HepG2 (cell line): ENCODE data around the gene TBC1D24. TPM values are rescaled to one million over a fixed set of nuclear protein-coding genes. Genes with fewer than 3 reads are reported as not detected.

ENCODE experiments used
- AGO2 ChIP-seq: fragments of 200-400 bp; formaldehyde crosslinking; optimal IDR thresholded peaks from 2 replicates; pipeline ENCODE3; 2017; ENCODE audit warnings: mild to moderate bottlenecking, low read depth, low read length, moderate library complexity
- CAMTA2 ChIP-seq: sonication (generic); formaldehyde crosslinking; IDR thresholded peaks from 2 replicates; pipeline ENCODE4 v1.4.0; 2020; ENCODE audit warnings: mild to moderate bottlenecking, missing genetic modification reagents, borderline replicate concordance
- FOSL2 ChIP-seq: sonication (generic); formaldehyde crosslinking; IDR thresholded peaks from 2 replicates; pipeline ENCODE4 v1.4.0; 2020; ENCODE audit warnings: missing genetic modification reagents
- GATAD1 ChIP-seq: IDR thresholded peaks from 2 replicates; pipeline ENCODE4 v1.6.1; 2016; ENCODE audit warnings: missing genetic modification reagents, missing compliant biosample characterization
- HIVEP1 ChIP-seq: sonication (generic); formaldehyde crosslinking; IDR thresholded peaks from 2 replicates; pipeline ENCODE4 v1.4.0; 2020; ENCODE audit warnings: mild to moderate bottlenecking, missing genetic modification reagents
- HMG20A ChIP-seq: IDR thresholded peaks from 2 replicates; pipeline ENCODE4 v1.6.1; 2016; ENCODE audit warnings: borderline replicate concordance
- HNRNPH1 ChIP-seq: fragments of 200-400 bp; formaldehyde crosslinking; optimal IDR thresholded peaks from 2 replicates; pipeline ENCODE3; 2017; ENCODE audit warnings: mild to moderate bottlenecking, low read depth, low read length
- KDM5A ChIP-seq: fragments of 200-600 bp; sonication (generic); IDR thresholded peaks from 2 replicates; pipeline ENCODE4 v1.7.0; 2018; ENCODE audit warnings: antibody characterized with exemption, mild to moderate bottlenecking, low read length, borderline replicate concordance
- MAZ ChIP-seq, 2 experiments: sonication (generic) in 1 of 2; formaldehyde crosslinking in 1 of 2; IDR thresholded peaks; 2 replicates each; pipeline versions ENCODE4 v1.5.0 to v1.6.1; 2012 to 2020; ENCODE audit warnings: low read depth in 2 of 2, mild to moderate bottlenecking in 2 of 2, borderline replicate concordance in 1 of 2, improper control_type of control experiment in 1 of 2, low read length in 1 of 2, missing genetic modification reagents in 1 of 2, moderate library complexity in 1 of 2
- MTF1 ChIP-seq: sonication (generic); formaldehyde crosslinking; IDR thresholded peaks from 2 replicates; pipeline ENCODE4 v1.5.0; 2020; ENCODE audit warnings: missing genetic modification reagents
- POLR2AphosphoS2 ChIP-seq: IDR thresholded peaks from 2 replicates; pipeline ENCODE4 v1.6.1; 2011; ENCODE audit warnings: low read depth, low read length, improper control_type of control experiment
- RAD21 ChIP-seq: fragments of 450-650 bp; formaldehyde crosslinking; IDR thresholded peaks from 2 replicates; pipeline ENCODE4 v1.5.0; 2020; ENCODE audit warnings: mild to moderate bottlenecking
- RXRB ChIP-seq: IDR thresholded peaks from 2 replicates; pipeline ENCODE4 v1.6.1; 2016; ENCODE audit warnings: borderline replicate concordance, missing genetic modification reagents, missing compliant biosample characterization
- SETDB1 ChIP-seq: sonication (generic); formaldehyde crosslinking; IDR thresholded peaks from 2 replicates; pipeline ENCODE4 v1.5.1; 2020; ENCODE audit warnings: missing genetic modification reagents, mild to moderate bottlenecking, borderline replicate concordance
- SSRP1 ChIP-seq: IDR thresholded peaks from 2 replicates; pipeline ENCODE4 v1.6.1; 2016; ENCODE audit warnings: control low read depth
- TSC22D2 ChIP-seq: sonication (generic); formaldehyde crosslinking; IDR thresholded peaks from 2 replicates; pipeline ENCODE4 v1.5.1; 2020; ENCODE audit warnings: missing genetic modification reagents, mild to moderate bottlenecking, borderline replicate concordance
- XRCC5 ChIP-seq: fragments of 200-400 bp; formaldehyde crosslinking; optimal IDR thresholded peaks from 2 replicates; pipeline ENCODE3; 2017; ENCODE audit warnings: mild to moderate bottlenecking, low read length
- YY1 ChIP-seq: IDR thresholded peaks from 2 replicates; pipeline ENCODE4 v1.6.1; 2011; ENCODE audit warnings: low read length, low read depth, moderate library complexity, mild to moderate bottlenecking; ENCODE audit not compliant: insufficient read depth, insufficient replicate concordance
- ZNF205 ChIP-seq: IDR thresholded peaks from 2 replicates; pipeline ENCODE4 v1.6.1; 2018; ENCODE audit warnings: missing biosample characterization, missing genetic modification reagents
- polyA plus RNA-seq, 8 experiments: library from polyadenylated mRNA; depleted of rRNA in 3 of 8; stranded (reverse) in 7 of 8; unstranded in 1 of 8; fragments of >200 nt; fragmentation: Illumina TruSeq in 4 of 8; extraction: Trizol in 4 of 8; gene quantifications; 2 replicates each; pipeline versions ENCODE4 v1.2.1 to v1.2.3, GENCODE V29; 2011 to 2016; ENCODE audit warnings: low read depth in 4 of 8, missing spikeins in 1 of 8, mixed read lengths in 1 of 8; ENCODE audit not compliant: insufficient read depth in 1 of 8
- total RNA-seq, 5 experiments: library from RNA; depleted of rRNA; stranded (reverse); fragments of >200 nt; fragmentation: Illumina TruSeq; extraction: Trizol; gene quantifications; 2 replicates each; pipeline ENCODE4 v1.2.3, GENCODE V29; 2016; ENCODE audit warnings: low read depth in 1 of 5
- TF ChIP-seq, protein P1 (sequence below): sonication (generic); formaldehyde crosslinking; IDR thresholded peaks from 2 replicates; pipeline ENCODE4 v1.4.0; 2020; ENCODE audit warnings: missing genetic modification reagents
- TF ChIP-seq, protein P2 (sequence below): IDR thresholded peaks from 2 replicates; pipeline ENCODE4 v1.6.1; 2016; ENCODE audit warnings: low read depth, borderline replicate concordance
- TF ChIP-seq, protein P3 (sequence below): sonication (generic); formaldehyde crosslinking; IDR thresholded peaks from 2 replicates; pipeline ENCODE4 v1.5.0; 2020; ENCODE audit warnings: missing genetic modification reagents, mild to moderate bottlenecking, borderline replicate concordance
- TF ChIP-seq, protein P4 (sequence below): sonication (generic); formaldehyde crosslinking; IDR thresholded peaks from 2 replicates; pipeline ENCODE4 v1.5.0; 2020; ENCODE audit warnings: mild to moderate bottlenecking, missing genetic modification reagents, borderline replicate concordance

Gene TBC1D24
- total and polyA plus RNA-seq, 2 of the 13 experiments (the other 11 are each of a cell fraction or from before 2014, with no cell fraction given), result 7.7 to 13.7 TPM

DNA sequence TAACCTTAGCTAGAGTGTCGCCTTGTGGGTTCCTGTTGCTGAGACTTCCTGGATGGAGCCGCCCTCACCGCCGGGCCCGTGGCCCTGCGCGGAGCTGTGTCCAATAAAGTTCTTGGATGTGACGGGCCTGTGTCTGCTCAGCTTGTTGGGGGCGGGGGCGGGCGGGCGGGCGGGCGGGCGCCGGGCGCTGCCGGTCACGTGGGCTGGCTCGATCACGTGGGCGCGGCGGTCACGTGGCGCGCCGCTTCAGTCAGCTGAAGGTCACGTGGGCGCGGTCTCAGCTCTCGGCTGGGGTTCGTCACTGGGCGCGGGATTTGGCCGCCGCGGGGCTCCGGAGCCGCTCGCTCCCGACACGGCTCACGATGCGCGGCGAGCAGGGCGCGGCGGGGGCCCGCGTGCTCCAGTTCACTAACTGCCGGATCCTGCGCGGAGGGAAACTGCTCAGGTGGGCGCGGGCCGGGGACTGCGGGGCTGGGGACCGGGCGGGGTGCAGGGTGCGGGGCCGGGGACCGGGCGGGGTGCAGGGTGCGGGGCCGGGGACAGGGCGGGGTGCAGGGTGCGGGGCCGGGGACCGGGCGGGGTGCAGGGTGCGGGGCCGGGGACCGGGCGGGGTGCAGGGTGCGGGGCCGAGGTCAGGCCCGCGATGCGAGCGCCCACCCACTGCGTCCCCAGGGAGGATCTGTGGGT is 45.3 kb downstream of the TBC1D24 start, which contains the start of gene AMDHD2 (continued):
- TF ChIP-seq MTF1, result no peak
- TF ChIP-seq SETDB1 (CRISPR knock-in tag), result no peak
- TF ChIP-seq, protein P1, sequence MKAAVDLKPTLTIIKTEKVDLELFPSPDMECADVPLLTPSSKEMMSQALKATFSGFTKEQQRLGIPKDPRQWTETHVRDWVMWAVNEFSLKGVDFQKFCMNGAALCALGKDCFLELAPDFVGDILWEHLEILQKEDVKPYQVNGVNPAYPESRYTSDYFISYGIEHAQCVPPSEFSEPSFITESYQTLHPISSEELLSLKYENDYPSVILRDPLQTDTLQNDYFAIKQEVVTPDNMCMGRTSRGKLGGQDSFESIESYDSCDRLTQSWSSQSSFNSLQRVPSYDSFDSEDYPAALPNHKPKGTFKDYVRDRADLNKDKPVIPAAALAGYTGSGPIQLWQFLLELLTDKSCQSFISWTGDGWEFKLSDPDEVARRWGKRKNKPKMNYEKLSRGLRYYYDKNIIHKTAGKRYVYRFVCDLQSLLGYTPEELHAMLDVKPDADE, result 0 out of 2 replicates have a peak, but pooled peaks have one; percentile 51
- peak; percentile 94 for TF ChIP-seq GATAD1
- TF ChIP-seq SSRP1 (CRISPR knock-in tag), result no peak
- no peak for TF ChIP-seq RAD21 (CRISPR knock-in tag)
- TF ChIP-seq FOSL2 (CRISPR knock-in tag), result 0 out of 2 replicates have a peak, but pooled peaks have one; percentile 10
- peak; percentile 97 for TF ChIP-seq AGO2
- TF ChIP-seq KDM5A, result peak; percentile 44; the same call in 1 of the 2 replicates
- TF ChIP-seq MAZ (IDR thresholded peaks at IDR 0.05; ENCODE audit: borderline replicate concordance, low read depth, low read length), result 0 out of 2 replicates have a peak, but pooled peaks have one; percentile 14
- no peak; the same call in 1 of the 2 replicates for TF ChIP-seq MAZ (CRISPR knock-in tag; IDR thresholded peaks at IDR 0.05; ENCODE audit: low read depth)
- TF ChIP-seq ZNF205 (CRISPR knock-in tag), result no peak
- TF ChIP-seq TSC22D2 (CRISPR knock-in tag), result no peak
- TF ChIP-seq HMG20A (CRISPR knock-in tag), result no peak
- no peak for TF ChIP-seq XRCC5
- TF ChIP-seq HIVEP1 (CRISPR knock-in tag), result no peak
- TF ChIP-seq, protein P2, sequence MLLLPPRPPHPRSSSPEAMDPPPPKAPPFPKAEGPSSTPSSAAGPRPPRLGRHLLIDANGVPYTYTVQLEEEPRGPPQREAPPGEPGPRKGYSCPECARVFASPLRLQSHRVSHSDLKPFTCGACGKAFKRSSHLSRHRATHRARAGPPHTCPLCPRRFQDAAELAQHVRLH (CRISPR knock-in tag), result no peak
- TF ChIP-seq CAMTA2 (CRISPR knock-in tag), result no peak
- TF ChIP-seq HNRNPH1, result peak; percentile 75
- no peak; the same call in 1 of the 2 replicates for TF ChIP-seq POLR2AphosphoS2
- TF ChIP-seq YY1, result peak; percentile 62
- TF ChIP-seq, protein P3, sequence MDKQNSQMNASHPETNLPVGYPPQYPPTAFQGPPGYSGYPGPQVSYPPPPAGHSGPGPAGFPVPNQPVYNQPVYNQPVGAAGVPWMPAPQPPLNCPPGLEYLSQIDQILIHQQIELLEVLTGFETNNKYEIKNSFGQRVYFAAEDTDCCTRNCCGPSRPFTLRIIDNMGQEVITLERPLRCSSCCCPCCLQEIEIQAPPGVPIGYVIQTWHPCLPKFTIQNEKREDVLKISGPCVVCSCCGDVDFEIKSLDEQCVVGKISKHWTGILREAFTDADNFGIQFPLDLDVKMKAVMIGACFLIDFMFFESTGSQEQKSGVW, result no peak
- TF ChIP-seq RXRB (CRISPR knock-in tag), result peak; percentile 20; the same call in 1 of the 2 replicates
- TF ChIP-seq, protein P4, sequence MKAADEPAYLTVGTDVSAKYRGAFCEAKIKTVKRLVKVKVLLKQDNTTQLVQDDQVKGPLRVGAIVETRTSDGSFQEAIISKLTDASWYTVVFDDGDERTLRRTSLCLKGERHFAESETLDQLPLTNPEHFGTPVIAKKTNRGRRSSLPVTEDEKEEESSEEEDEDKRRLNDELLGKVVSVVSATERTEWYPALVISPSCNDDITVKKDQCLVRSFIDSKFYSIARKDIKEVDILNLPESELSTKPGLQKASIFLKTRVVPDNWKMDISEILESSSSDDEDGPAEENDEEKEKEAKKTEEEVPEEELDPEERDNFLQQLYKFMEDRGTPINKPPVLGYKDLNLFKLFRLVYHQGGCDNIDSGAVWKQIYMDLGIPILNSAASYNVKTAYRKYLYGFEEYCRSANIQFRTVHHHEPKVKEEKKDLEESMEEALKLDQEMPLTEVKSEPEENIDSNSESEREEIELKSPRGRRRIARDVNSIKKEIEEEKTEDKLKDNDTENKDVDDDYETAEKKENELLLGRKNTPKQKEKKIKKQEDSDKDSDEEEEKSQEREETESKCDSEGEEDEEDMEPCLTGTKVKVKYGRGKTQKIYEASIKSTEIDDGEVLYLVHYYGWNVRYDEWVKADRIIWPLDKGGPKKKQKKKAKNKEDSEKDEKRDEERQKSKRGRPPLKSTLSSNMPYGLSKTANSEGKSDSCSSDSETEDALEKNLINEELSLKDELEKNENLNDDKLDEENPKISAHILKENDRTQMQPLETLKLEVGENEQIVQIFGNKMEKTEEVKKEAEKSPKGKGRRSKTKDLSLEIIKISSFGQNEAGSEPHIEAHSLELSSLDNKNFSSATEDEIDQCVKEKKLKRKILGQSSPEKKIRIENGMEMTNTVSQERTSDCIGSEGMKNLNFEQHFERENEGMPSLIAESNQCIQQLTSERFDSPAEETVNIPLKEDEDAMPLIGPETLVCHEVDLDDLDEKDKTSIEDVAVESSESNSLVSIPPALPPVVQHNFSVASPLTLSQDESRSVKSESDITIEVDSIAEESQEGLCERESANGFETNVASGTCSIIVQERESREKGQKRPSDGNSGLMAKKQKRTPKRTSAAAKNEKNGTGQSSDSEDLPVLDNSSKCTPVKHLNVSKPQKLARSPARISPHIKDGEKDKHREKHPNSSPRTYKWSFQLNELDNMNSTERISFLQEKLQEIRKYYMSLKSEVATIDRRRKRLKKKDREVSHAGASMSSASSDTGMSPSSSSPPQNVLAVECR (CRISPR knock-in tag), result peak; percentile 82
